A549 (cell line): ENCODE results near the gene HDAC3. TPM values are rescaled to one million over a fixed set of nuclear protein-coding genes. Genes with fewer than 3 reads are reported as not detected.

ENCODE experiments used
- ATAC-seq, 2 experiments: fragments of 200-7000 bp in 1 of 2; fragments of >200 bp in 1 of 2; cut with Nextera tagmentation in 1 of 2; cut with Tn5 transposase in 1 of 2; 3 replicates each; pipeline versions ENCODE4 v1.8.0 to v1.9.1; 2018 to 2020; ENCODE audit warnings: mild to moderate bottlenecking in 1 of 2, moderate library complexity in 1 of 2
- CTCF ChIA-PET: fragments of 300-600 bp; sonication (Branson Sonifier 250); formaldehyde crosslinking; extraction: SDS; loops from one replicate; lab custom pipeline; 2021; ENCODE audit warnings: antibody characterized with exemption, inconsistent platforms; lab: Yijun Ruan, JAX
- POLR2A ChIA-PET: fragments of 350-600 bp; formaldehyde crosslinking; extraction: SDS; loops from one replicate; lab custom pipeline; 2021; ENCODE audit warnings: antibody characterized with exemption, inconsistent platforms; lab: Yijun Ruan, JAX
- DNase-seq, 2 experiments: peaks; one replicate each; pipeline versions ENCODE4 v3.0.0 to v3.0.0-alpha.2; 2011 to 2016; ENCODE audit warnings: low read depth in 1 of 2, low spot score in 1 of 2
- FAIRE-seq: peaks from 2 replicates; lab custom pipeline; 2011; peaks lifted over from hg19 to GRCh38; lab: Jason Lieb, UNC
- H3K27ac ChIP-seq, 2 experiments: fragments of >200 bp; sonication (Bioruptor Twin); formaldehyde crosslinking; 3 replicates each; pipeline ENCODE4 v1.5.1; 2016 to 2017
- H3K4me1 ChIP-seq: fragments of >200 bp; sonication (Bioruptor Twin); formaldehyde crosslinking; 3 replicates; pipeline ENCODE4 v1.6.1; 2016
- H3K4me2 ChIP-seq: fragments of >200 bp; sonication (Bioruptor Twin); formaldehyde crosslinking; 3 replicates; pipeline ENCODE4 v1.6.1; 2016
- H3K4me3 ChIP-seq: fragments of >200 bp; sonication (Bioruptor Twin); formaldehyde crosslinking; 3 replicates; pipeline ENCODE4 v1.5.1; 2016
- H3K9me3 ChIP-seq: fragments of >200 bp; sonication (Bioruptor Twin); formaldehyde crosslinking; 3 replicates; pipeline ENCODE4 v1.6.1; 2016
- BHLHE40 ChIP-seq: IDR thresholded peaks from 2 replicates; pipeline ENCODE4 v1.6.1; 2012; ENCODE audit warnings: low read depth, low read length, inconsistent platforms
- CBX8 ChIP-seq: fragments of 200-600 bp; sonication (generic); IDR thresholded peaks from 2 replicates; pipeline ENCODE4 v1.6.1; 2016
- CEBPB ChIP-seq, 2 experiments: fragments of >200 bp in 1 of 2; sonication (Bioruptor Twin) in 1 of 2; formaldehyde crosslinking in 1 of 2; IDR thresholded peaks; 2 replicates each; pipeline ENCODE4 v1.6.1; 2012 to 2016
- CTCF ChIP-seq: fragments of >200 bp; sonication (Bioruptor Twin); formaldehyde crosslinking; IDR thresholded peaks from 3 replicates; pipeline ENCODE4 v1.5.1; 2016
- E2F6 ChIP-seq: IDR thresholded peaks from 2 replicates; pipeline ENCODE4 v1.6.1; 2012; ENCODE audit warnings: low read depth, borderline replicate concordance
- EHF ChIP-seq: fragments of 250-450 bp; sonication (Bioruptor Pico); IDR thresholded peaks from 2 replicates; pipeline ENCODE4 v1.5.0; 2020; ENCODE audit warnings: mild to moderate bottlenecking
- EHMT2 ChIP-seq: fragments of 200-600 bp; sonication (generic); IDR thresholded peaks from 2 replicates; pipeline ENCODE4 v1.6.1; 2016; ENCODE audit warnings: antibody characterized with exemption, low read depth, mild to moderate bottlenecking, moderate library complexity
- FOSL2 ChIP-seq, 2 experiments: fragments of 450-650 bp in 1 of 2; fragments of >200 bp in 1 of 2; sonication (Bioruptor Twin) in 1 of 2; formaldehyde crosslinking; IDR thresholded peaks; 2 replicates each; pipeline versions ENCODE4 v1.5.0 to v1.6.1; 2016 to 2020; ENCODE audit warnings: mild to moderate bottlenecking in 1 of 2, moderate library complexity in 1 of 2
- GATA3 ChIP-seq: IDR thresholded peaks from 2 replicates; pipeline ENCODE4 v1.6.1; 2012; ENCODE audit warnings: borderline replicate concordance
- HEYL ChIP-seq: fragments of 250-450 bp; sonication (Bioruptor Pico); IDR thresholded peaks from 2 replicates; pipeline ENCODE4 v1.8.0; 2021; ENCODE audit warnings: mild to moderate bottlenecking, moderate library complexity
- HOXB13 ChIP-seq: fragments of 250-450 bp; sonication (Bioruptor Pico); IDR thresholded peaks from 2 replicates; pipeline ENCODE4 v1.5.0; 2020; ENCODE audit warnings: low read depth, mild to moderate bottlenecking, moderate library complexity
- HOXB5 ChIP-seq: fragments of 250-450 bp; sonication (Bioruptor Pico); IDR thresholded peaks from 2 replicates; pipeline ENCODE4 v1.5.0; 2020; ENCODE audit warnings: mild to moderate bottlenecking, moderate library complexity
- KDM5A ChIP-seq: fragments of 200-600 bp; sonication (generic); IDR thresholded peaks from 2 replicates; pipeline ENCODE4 v1.6.1; 2016; ENCODE audit warnings: antibody characterized with exemption, mild to moderate bottlenecking
- MAZ ChIP-seq: fragments of 150-350 bp; IDR thresholded peaks from 2 replicates; pipeline ENCODE4 v1.6.1; 2014; ENCODE audit warnings: antibody characterized with exemption, low read depth, low read length, borderline replicate concordance
- NPAS2 ChIP-seq: fragments of 250-450 bp; sonication (Bioruptor Pico); IDR thresholded peaks from 2 replicates; pipeline ENCODE4 v1.8.0; 2022; ENCODE audit warnings: mild to moderate bottlenecking, moderate library complexity, borderline replicate concordance
- NR3C1 ChIP-seq: fragments of >200 bp; sonication (Bioruptor Twin); formaldehyde crosslinking; IDR thresholded peaks from 3 replicates; pipeline ENCODE4 v1.6.1; 2017
- PBX3 ChIP-seq: IDR thresholded peaks from 2 replicates; pipeline ENCODE4 v1.6.1; 2012
- PHF8 ChIP-seq: fragments of 200-600 bp; sonication (generic); IDR thresholded peaks from 2 replicates; pipeline ENCODE4 v1.6.1; 2016; ENCODE audit warnings: low read depth, mild to moderate bottlenecking, antibody characterized with exemption, moderate library complexity, borderline replicate concordance
- POLR2AphosphoS2 ChIP-seq: conservative IDR thresholded peaks from 2 replicates; pipeline ENCODE4 v1.6.1; 2012; ENCODE audit warnings: low read length, improper control_type of control experiment, inconsistent platforms
- RAD21 ChIP-seq, 2 experiments: fragments of >200 bp in 1 of 2; sonication (Bioruptor Twin) in 1 of 2; formaldehyde crosslinking in 1 of 2; IDR thresholded peaks in 1 of 2; conservative IDR thresholded peaks in 1 of 2; 2 replicates in 1 of 2; 3 replicates in 1 of 2; pipeline ENCODE4 v1.6.1; 2012 to 2018; ENCODE audit warnings: inconsistent platforms in 1 of 2
- RARB ChIP-seq: fragments of 250-450 bp; sonication (Bioruptor Pico); IDR thresholded peaks from 2 replicates; pipeline ENCODE4 v1.8.0; 2021; ENCODE audit warnings: mild to moderate bottlenecking, moderate library complexity
- RNF2 ChIP-seq: fragments of 200-600 bp; sonication (generic); IDR thresholded peaks from 2 replicates; pipeline ENCODE4 v1.6.1; 2016; ENCODE audit warnings: low read depth, mild to moderate bottlenecking, antibody characterized with exemption, moderate library complexity, borderline replicate concordance
- SMC3 ChIP-seq: fragments of >200 bp; sonication (Bioruptor Twin); formaldehyde crosslinking; IDR thresholded peaks from 3 replicates; pipeline ENCODE4 v1.6.1; 2018; ENCODE audit warnings: inconsistent platforms
- TFCP2L1 ChIP-seq: fragments of 250-450 bp; sonication (Bioruptor Pico); IDR thresholded peaks from 2 replicates; pipeline ENCODE4 v1.5.0; 2021; ENCODE audit warnings: mild to moderate bottlenecking
- WGBS: methylation state at CpG from one replicate; pipeline ENCODE4 v1.1.6; 2017; ENCODE audit errors: missing lambda C conversion rate; 5-methylcytosine and 5-hydroxymethylcytosine counted together
- polyA plus RNA-seq, 4 experiments: library from polyadenylated mRNA; depleted of rRNA in 3 of 4; stranded (reverse); fragments of >200 nt; fragmentation: RNase III in 1 of 4; extraction: RNeasy Plus Mini Kit Qiagen cat#74134 plus additional on column Dnase treatment in 1 of 4; gene quantifications; 2 replicates in 3 of 4; 3 replicates in 1 of 4; pipeline ENCODE4 v1.2.3, GENCODE V29; 2011 to 2017

The HDAC3 gene
- polyA plus RNA-seq, 2 of the 4 experiments (the other 2 are of a cell fraction), result 51.1 to 67.3 TPM

GRCh38 chr5:141664733-141665461, 28.2 kb upstream of the HDAC3 start:
- Histone ChIP-seq H3K4me2 (no peak overlapping the region), H3K27ac (no peak overlapping the region), H3K9me3 (no peaks in the 10 kb centered on the region), H3K4me1 (peaks cover 4% of the 10 kb centered on the region; the same call in 1 of the 3 replicates), H3K4me3 (no peak overlapping the region)
- ChIA-PET CTCF (interaction anchor here (0.5 to 11.0 kb wide), 49 partner anchors 9 to 887 kb away, joined by 3 to 120 read pairs (median 4); partner anchors contain the start of genes ARAP3, FCHSD1, HDAC3 and PCDH1), POLR2A (interaction anchor here (0.5 to 0.6 kb wide), 2 partner anchors 185 to 241 kb away, joined by 3 to 4 read pairs; no protein-coding TSS in a partner anchor)
- TF ChIP-seq SMC3 (peak; percentile 73), CTCF (peak; percentile 91), TFCP2L1 (CRISPR knock-in tag) (no peak), RAD21 (conservative IDR thresholded peaks at IDR 0.05 in 1 of 2, IDR thresholded peaks at IDR 0.05 in 1 of 2) (peak; percentile 84)
- 43% methylated on average over 5 of the region's 13 CpGs for WGBS
- no peak for FAIRE-seq
- peak; percentile 89 to 97 for ATAC-seq
- DNase-seq, result peak; percentile 69 to 78

- no peaks in the 10 kb centered on the region for H3K9me3 ChIP-seq
- no peak for ATAC-seq
- WGBS, result 88% methylated on average over 8 of the region's 8 CpGs
- FAIRE-seq, result no peak
- peaks cover 4% of the 10 kb centered on the region; the same call in 1 of the 3 replicates for H3K4me1 ChIP-seq
- CTCF ChIA-PET, result interaction anchor here (0.6 to 11.0 kb wide), 9 partner anchors 12 to 297 kb away, joined by 3 to 120 read pairs (median 5); partner anchors contain the start of genes ARAP3, FCHSD1 and PCDH1
- POLR2A ChIA-PET, result no interaction called here
- no peak overlapping the region for H3K4me3 ChIP-seq
- no peak overlapping the region for H3K4me2 ChIP-seq
- H3K27ac ChIP-seq, result no peak overlapping the region
- no peak for TF ChIP-seq POLR2AphosphoS2
- no peak for TF ChIP-seq PHF8
- TF ChIP-seq KDM5A, result no peak
- TF ChIP-seq CBX8, result no peak
- TF ChIP-seq NPAS2 (CRISPR knock-in tag), result no peak
- no peak for TF ChIP-seq PBX3
- TF ChIP-seq E2F6, result no peak
- DNase-seq, result no peak
Measured at GRCh38 chr5:141663506-141663905, 26.9 kb upstream of the HDAC3 start.

- Histone ChIP-seq H3K27ac (no peak overlapping the region), H3K4me1 (peaks cover 12% of the 10 kb centered on the region), H3K4me3 (no peak overlapping the region), H3K4me2 (no peak overlapping the region), H3K9me3 (no peaks in the 10 kb centered on the region)
- CTCF ChIA-PET, result interaction anchor here (1.0 to 4.1 kb wide), 4 partner anchors 9 to 218 kb away, joined by 3 to 41 read pairs (median 4); partner anchors contain the start of gene ARAP3
- ATAC-seq (no peak), DNase-seq (no peak), FAIRE-seq (no peak)
- POLR2A ChIA-PET, result no interaction called here
- TF ChIP-seq RNF2 (no peak), CEBPB (IDR thresholded peaks at IDR 0.05) (no peak), PHF8 (no peak), NR3C1 (no peak), TFCP2L1 (CRISPR knock-in tag) (no peak), EHMT2 (no peak), PBX3 (no peak), NPAS2 (CRISPR knock-in tag) (no peak), MAZ (no peak), EHF (CRISPR knock-in tag) (no peak), POLR2AphosphoS2 (no peak), HEYL (CRISPR knock-in tag) (no peak), RARB (CRISPR knock-in tag) (no peak), HOXB5 (CRISPR knock-in tag) (no peak), GATA3 (no peak), BHLHE40 (no peak), SMC3 (no peak), FOSL2 (IDR thresholded peaks at IDR 0.05) (no peak), FOSL2 (CRISPR knock-in tag; IDR thresholded peaks at IDR 0.05) (no peak), HOXB13 (CRISPR knock-in tag) (no peak)
- WGBS, result 85% methylated on average over 17 of the region's 17 CpGs
Measured at GRCh38 chr5:141662028-141662427, 25.4 kb upstream of the HDAC3 start.
